Stimulated activated CD8-positive, alpha-beta memory T cell treated with anti-CD3 and anti-CD28 coated beads, Interleukin-15, amount 100 ng/mL, for 48 hours (primary cell): ENCODE measurements around the gene C5orf46.
A peak's percentile ranks its signal among the peaks of the same experiment; 100 is the strongest.

ENCODE experiments used
- DNase-seq, 2 donors: peaks; one replicate each; pipeline ENCODE4 v3.0.0-alpha.2; 2020; ENCODE audit warnings: low read depth in 2 of 2

C5orf46 gene

GRCh38 chr5:147857302-147858129 is 48.8 kb downstream of the C5orf46 start:
- peak; percentile 6 to 9 for DNase-seq

DNA sequence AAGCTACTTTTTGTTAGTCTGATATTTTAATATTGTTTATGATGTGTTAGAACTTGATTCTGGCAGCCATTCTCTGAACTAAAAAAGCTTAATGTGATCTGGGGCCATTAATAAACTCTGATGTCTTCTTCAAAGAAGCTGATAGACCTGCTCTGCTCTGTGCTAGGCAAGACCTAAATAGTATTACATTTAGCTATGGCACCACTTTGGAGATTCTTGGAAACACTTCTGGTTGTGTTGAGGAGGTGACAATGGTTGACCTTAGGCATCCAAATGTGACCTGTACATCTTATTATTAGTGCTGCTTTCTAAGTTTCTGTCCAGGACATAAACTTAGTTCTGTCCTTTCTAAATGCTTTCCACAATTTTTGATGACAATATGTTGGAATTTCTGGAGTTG is 49.5 kb downstream of the C5orf46 start:
- DNase-seq = no peak

DNA sequence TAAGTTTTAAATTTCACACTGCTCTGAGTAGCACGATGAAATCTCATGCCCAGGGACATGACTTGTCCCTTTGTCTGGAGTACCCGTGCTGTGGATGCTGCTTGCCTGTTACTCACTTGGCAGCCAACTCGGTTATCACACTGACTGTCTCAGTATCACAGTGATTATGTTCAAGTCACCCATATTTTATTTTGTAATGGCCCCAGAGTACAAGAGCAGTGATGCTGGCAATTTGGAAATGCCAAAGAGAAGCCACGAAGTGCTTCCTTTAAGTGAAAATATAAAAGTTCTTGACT is 50.6 kb downstream of the C5orf46 start:
- DNase-seq = no peak

DNA sequence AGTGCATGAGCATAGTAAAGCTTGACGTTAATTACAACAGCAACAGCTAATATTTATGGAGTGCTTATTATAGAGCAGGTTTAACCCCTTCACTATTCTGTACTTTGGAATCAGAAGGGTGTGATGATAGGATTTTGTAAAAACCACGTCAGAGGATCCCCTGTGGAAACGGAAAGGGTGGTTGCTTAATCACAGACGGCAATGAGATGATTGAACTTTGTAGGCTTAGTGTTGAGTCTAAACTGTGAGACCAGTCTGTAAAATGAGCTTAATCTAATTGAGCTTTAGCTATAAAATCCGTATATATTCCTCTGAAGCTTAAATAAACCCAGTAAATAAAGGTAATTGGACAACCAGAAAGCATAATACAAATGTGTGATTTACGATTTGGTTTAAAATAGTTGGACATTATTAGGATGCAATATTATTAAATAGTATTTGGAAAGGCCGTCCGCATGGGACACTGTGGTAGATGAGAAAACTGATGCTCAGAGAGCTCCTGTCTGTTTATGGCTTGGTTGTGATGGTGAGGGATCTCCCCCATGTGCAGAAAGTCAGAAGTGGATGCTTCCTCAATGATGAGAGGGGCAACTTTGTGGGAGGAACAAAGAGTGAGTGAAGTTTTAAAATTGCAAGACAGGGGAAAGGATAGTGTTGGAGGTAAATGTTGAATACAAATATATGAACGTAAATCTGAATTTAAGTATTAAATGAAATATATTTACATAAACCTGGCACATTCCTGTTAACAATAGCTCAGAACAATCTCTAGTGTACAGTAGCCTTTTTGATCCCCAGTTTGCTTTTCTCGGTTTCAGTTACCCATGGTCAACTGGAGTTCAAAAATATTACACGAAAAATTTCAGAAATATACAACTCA is 51.2 kb downstream of the C5orf46 start:
- DNase-seq = no peak

GRCh38 chr5:147854331-147854730 is 52.0 kb downstream of the C5orf46 start:
- no peak for DNase-seq

GRCh38 chr5:147853372-147853987 is 52.9 kb downstream of the C5orf46 start:
- no peak for DNase-seq

DNA sequence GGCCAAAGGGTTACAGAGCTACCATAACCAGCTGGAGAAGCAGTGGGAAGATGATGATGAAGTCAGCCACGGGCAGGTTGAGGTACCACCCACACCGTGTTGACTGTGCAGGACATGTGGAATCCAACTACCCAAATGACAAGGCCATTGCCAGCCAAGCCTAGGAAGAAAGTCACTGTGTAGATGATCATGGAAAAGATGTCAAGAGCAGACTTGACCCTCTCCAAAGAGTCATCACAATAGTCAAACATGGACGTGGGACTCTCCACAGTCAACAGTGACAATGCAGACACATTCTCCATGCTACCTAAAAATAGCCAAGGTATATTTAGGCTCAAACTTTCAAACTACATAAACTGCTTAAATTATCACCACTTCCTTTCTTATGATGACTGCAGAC is 54.0 kb downstream of the C5orf46 start:
- no peak for DNase-seq

DNA sequence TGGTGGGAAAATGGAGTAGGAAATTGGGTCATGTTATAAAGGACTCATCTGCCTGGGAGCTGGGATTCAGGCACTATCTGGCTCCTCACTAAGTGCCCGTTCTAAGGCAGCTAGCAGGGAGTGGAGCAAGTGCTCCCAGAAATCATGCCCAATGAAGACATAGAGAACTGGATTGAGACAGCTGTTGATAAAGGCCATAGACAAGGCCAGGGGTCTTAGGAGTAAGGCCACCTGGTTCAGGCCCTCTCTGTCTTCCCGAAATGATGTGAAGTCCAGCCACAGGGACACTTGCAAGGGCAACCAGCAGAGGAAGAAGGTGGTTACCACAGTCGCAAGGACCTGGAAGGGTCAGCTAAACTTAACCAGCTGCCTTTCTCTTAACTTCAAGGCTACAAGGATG is 54.8 kb downstream of the C5orf46 start:
- DNase-seq = no peak

DNA sequence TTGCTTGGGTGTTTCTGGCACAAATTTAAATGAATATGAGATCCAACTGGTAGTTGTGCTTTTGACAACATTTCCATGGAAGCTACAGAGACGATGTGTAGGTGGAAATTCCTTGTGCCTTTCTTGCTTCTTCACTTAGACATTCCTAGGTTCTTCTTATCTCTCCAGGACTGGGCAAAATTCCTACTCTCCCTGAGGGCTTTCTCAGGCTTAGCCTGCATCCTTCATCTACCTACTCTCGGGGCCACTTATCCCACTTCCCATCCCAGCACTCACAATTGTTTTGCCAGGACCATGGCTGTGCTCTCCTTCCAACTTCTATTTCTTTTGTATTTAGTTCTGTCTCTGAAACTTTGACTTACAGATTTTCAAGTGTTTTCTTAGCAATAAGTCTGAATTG is 57.1 kb downstream of the C5orf46 start:
- DNase-seq = no peak

DNA sequence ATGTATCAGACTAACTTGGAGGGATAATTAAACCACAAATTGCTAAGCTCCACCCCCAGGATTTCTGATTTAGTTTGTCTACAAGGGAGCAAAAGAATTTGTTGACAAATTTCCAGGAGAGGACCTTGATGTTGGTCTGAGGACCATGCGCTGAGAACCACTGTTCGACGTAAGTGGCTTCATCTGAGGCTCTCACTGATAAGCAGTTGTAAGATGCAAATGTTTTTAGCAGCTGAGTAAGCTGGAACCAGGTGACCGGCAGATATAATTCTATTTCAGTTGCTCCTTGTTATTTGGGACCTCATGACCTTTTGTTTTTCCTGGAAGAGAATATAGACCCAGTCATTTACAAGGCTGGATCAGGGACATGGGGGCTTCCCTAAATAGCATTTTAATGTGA is 60.7 kb downstream of the C5orf46 start:
- no peak for DNase-seq

- no peak for DNase-seq
Measured at GRCh38 chr5:147844846-147845245, 61.5 kb downstream of the C5orf46 start.

- no peak for DNase-seq
Measured at GRCh38 chr5:147842869-147843268, 63.5 kb downstream of the C5orf46 start.
